ENCODE data around the gene MYH14.

DNA sequence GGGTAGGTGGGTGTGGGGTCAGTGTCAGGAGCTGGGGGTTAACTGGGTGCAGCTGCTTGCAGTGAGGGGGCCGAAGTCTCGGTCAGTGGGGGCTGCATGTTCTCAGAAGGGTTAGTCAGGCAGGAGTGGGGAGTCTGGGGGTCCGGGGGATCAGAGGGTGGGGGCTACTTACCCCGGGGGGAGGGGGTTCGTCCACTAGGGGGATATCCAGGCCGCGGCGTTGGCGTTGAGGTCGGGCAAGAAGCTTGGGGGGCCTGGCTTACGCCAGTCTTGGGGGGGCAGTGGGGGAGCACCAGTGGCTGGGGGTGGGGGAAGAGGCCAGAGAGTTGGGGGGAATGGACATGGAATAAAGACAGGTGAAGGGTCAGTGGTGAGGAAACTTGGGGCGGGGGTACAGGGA, 116.6 kb downstream of the MYH14 start:
- TF ChIP-seq YY1 (IDR thresholded peaks at IDR 0.05; ENCODE audit: insufficient read depth, insufficient read length) (no peak), SUZ12 (IDR thresholded peaks at IDR 0.05; ENCODE audit: extremely low read depth, insufficient read depth, insufficient read length) (no peak), ZNF274 (IDR thresholded peaks at IDR 0.05; ENCODE audit: low read depth, low read length) (no peak)

All from NT2/D1 (cell line).